Kidney (tissue), 14 donors: Measurements from ENCODE around the gene UGT1A1. TPM values are rescaled to one million over a fixed set of nuclear protein-coding genes. Genes with fewer than 3 reads are reported as not detected.

ENCODE experiments used
- DNase-seq, 5 donors: peaks; one replicate each; pipeline ENCODE4 v3.0.0-alpha.2; 2013 to 2020
- FAIRE-seq: peaks from 2 replicates; lab custom pipeline; 2012; peaks lifted over from hg19 to GRCh38; lab: Jason Lieb, UNC
- H3K27ac ChIP-seq, 2 donors: one replicate each; pipeline ENCODE4 v1.7.0; 2013; ENCODE audit warnings: low read depth in 2 of 2, low read length in 2 of 2, inconsistent platforms in 1 of 2
- H3K27me3 ChIP-seq: one replicate; pipeline ENCODE4 v1.7.1; 2013; ENCODE audit warnings: low read length, inconsistent platforms; ENCODE audit not compliant: control insufficient read depth, insufficient read depth
- H3K36me3 ChIP-seq, 3 donors: one replicate each; pipeline versions ENCODE4 v1.7.0 to v1.7.1; 2013; ENCODE audit warnings: low read length in 3 of 3, control low read depth in 1 of 3, inconsistent platforms in 1 of 3; ENCODE audit not compliant: insufficient read depth in 3 of 3, control insufficient read depth in 2 of 3
- H3K4me1 ChIP-seq, 3 donors: one replicate each; pipeline versions ENCODE4 v1.7.0 to v1.7.1; 2013; ENCODE audit warnings: low read length in 3 of 3, inconsistent platforms in 1 of 3, low read depth in 1 of 3; ENCODE audit not compliant: control insufficient read depth in 2 of 3, insufficient read depth in 2 of 3
- H3K4me3 ChIP-seq, 3 donors: one replicate each; pipeline versions ENCODE4 v1.7.0 to v1.8.1; 2013; ENCODE audit warnings: low read length in 3 of 3, control low read depth in 1 of 3, inconsistent platforms in 1 of 3
- H3K9ac ChIP-seq, 3 donors: one replicate each; pipeline versions ENCODE4 v1.7.0 to v1.7.1; 2013; ENCODE audit warnings: low read length in 3 of 3, control low read depth in 1 of 3, inconsistent platforms in 1 of 3
- H3K9me3 ChIP-seq, 3 donors: one replicate each; pipeline versions ENCODE4 v1.7.0 to v1.7.1; 2013; ENCODE audit warnings: low read length in 3 of 3, control low read depth in 1 of 3, inconsistent platforms in 1 of 3; ENCODE audit not compliant: control insufficient read depth in 2 of 3, insufficient read depth in 1 of 3
- intact Hi-C: fragments of 100-400 bp; cut with DNase I; formaldehyde crosslinking; loops from one replicate; pipeline ENCODE4 v1.11.1; 2022
- polyA plus RNA-seq: library from polyadenylated mRNA; stranded (reverse); fragments of 350-450 nt; fragmentation: Illumina TruSeq; extraction: RNeasy Lipid Tissue Mini Kit (QIAGEN cat#74804); gene quantifications from one replicate; pipeline ENCODE4 v1.2.3, GENCODE V29; 2014; ENCODE audit warnings: low read depth, low replicate concordance; ENCODE audit not compliant: insufficient read depth
- total RNA-seq: library from RNA; stranded (reverse); fragmentation: NEBNext Ultra II Directional; extraction: Animal tissue kit (Norgen Biotek cat#: 25700); gene quantifications from one replicate; pipeline ENCODE4 v1.2.1, GENCODE V29; 2021
- TF ChIP-seq, protein P1 (sequence below): IDR thresholded peaks from 3 replicates; pipeline ENCODE4 v1.5.1; 2012; ENCODE audit warnings: mild to moderate bottlenecking, moderate library complexity, borderline replicate concordance; ENCODE audit not compliant: insufficient read depth; ENCODE audit errors: extremely low read depth
- donor health status: control.
- donor health status: control.
- donor health status: control.
- donor health status: control.
- donor health status: control.
- donor health status: DM: yes; HTN: yes; CAD: no.
- donor health status: Normal renal cell carcinoma (clear cell type).

UGT1A1 gene
- total and polyA plus RNA-seq, 2 donors from 2014 or later: 1.4 to 3.6 TPM

- no peaks in the 10 kb centered on the region for H3K27me3 ChIP-seq
- H3K27ac ChIP-seq: no peak overlapping the region
- H3K4me3 ChIP-seq: no peak overlapping the region
- intact Hi-C loops: no loop called here
- H3K9ac ChIP-seq: no peak overlapping the region
- no peaks in the 10 kb centered on the region for H3K36me3 ChIP-seq
- FAIRE-seq: no peak
- peaks cover 0 to 3% (median 0%) of the 10 kb centered on the region in 3 donors for H3K9me3 ChIP-seq
- no peaks in the 10 kb centered on the region for H3K4me1 ChIP-seq
- TF ChIP-seq, protein P1, sequence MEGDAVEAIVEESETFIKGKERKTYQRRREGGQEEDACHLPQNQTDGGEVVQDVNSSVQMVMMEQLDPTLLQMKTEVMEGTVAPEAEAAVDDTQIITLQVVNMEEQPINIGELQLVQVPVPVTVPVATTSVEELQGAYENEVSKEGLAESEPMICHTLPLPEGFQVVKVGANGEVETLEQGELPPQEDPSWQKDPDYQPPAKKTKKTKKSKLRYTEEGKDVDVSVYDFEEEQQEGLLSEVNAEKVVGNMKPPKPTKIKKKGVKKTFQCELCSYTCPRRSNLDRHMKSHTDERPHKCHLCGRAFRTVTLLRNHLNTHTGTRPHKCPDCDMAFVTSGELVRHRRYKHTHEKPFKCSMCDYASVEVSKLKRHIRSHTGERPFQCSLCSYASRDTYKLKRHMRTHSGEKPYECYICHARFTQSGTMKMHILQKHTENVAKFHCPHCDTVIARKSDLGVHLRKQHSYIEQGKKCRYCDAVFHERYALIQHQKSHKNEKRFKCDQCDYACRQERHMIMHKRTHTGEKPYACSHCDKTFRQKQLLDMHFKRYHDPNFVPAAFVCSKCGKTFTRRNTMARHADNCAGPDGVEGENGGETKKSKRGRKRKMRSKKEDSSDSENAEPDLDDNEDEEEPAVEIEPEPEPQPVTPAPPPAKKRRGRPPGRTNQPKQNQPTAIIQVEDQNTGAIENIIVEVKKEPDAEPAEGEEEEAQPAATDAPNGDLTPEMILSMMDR: no peak
- DNase-seq: no peak
Observed at GRCh38 chr2:233779722-233780121, 19.7 kb downstream of the UGT1A1 start.

DNA sequence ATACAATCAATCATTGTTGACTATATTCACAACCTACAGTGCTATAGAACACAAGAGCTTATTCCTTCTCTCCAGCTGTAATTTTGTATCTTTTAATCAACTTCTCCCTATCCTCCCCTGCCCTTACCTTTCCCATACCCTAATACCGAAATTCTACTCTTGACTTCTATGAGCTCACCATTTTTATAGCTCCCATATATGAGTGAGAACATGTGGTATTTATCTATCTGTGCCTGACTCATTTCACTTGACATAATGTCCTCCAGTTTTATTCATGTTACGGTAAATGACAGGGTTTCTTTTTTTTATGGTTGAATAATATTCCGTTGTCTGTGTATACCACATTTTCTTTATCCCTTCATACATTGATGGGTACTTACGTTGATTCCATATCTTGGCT, 20.7 kb downstream of the UGT1A1 start:
- Histone ChIP-seq H3K27me3 (no peaks in the 10 kb centered on the region), H3K36me3 (no peaks in the 10 kb centered on the region), H3K4me3 (no peak overlapping the region), H3K27ac (no peak overlapping the region), H3K4me1 (no peaks in the 10 kb centered on the region), H3K9ac (no peak overlapping the region), H3K9me3 (no peaks in the 10 kb centered on the region)
- intact Hi-C loops: no loop called here
- DNase-seq (no peak), FAIRE-seq (no peak)
- TF ChIP-seq, protein P1: no peak

DNA sequence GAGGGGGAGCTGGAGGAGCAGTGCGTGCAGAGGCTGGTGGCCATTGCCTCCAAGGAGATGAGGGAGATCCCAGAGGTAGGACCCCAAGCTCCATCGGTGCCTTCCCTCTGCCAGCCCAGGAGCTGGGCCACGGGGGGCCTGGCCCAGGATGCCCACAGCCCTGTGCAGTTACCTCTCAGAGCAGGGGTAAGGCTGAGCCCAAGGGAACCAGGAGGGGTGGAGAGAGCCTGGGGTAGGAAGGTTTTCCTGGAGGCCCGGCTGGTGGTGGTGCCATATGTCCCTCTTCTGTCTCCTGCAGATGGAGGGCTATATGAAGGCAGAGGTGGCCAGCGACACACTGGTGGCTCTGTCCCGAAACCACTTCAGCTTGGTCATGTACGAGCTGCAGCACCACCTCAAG, 29.5 kb downstream of the UGT1A1 start:
- intact Hi-C loops: no loop called here
- Histone ChIP-seq H3K27ac (no peak overlapping the region), H3K4me3 (no peak overlapping the region), H3K9me3 (no peaks in the 10 kb centered on the region), H3K27me3 (no peaks in the 10 kb centered on the region), H3K36me3 (no peaks in the 10 kb centered on the region), H3K4me1 (no peaks in the 10 kb centered on the region), H3K9ac (no peak overlapping the region)
- DNase-seq: no peak
- no peak for FAIRE-seq
- TF ChIP-seq, protein P1: no peak
